CD4-positive, alpha-beta T cell treated with Interferon gamma for 1 hour (primary cell): Measurements from ENCODE around the gene EPC1.

Experiments used
- DNase-seq: peaks from one replicate; pipeline ENCODE4 v3.0.0-alpha.2; 2020

Gene EPC1

DNA sequence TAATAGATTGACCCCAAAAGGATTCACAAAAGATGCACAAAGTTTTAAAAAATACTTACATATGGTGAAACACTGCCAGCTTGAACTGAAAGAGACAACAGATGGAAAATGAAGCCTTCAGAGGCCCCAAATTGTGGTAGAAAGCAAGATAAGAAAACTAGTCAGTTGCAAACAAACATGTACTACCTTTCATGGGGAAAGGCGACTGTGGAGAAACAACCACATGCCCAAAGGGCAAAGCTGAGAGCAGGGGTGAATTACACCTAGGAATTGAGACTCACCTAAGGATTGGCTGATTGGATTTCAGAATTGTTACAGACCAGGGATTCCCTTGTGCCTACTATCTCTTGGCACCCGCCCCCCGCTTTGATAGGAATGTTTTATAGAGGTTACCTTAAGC, 13.1 kb downstream of the EPC1 start:
- DNase-seq, result no peak

DNA sequence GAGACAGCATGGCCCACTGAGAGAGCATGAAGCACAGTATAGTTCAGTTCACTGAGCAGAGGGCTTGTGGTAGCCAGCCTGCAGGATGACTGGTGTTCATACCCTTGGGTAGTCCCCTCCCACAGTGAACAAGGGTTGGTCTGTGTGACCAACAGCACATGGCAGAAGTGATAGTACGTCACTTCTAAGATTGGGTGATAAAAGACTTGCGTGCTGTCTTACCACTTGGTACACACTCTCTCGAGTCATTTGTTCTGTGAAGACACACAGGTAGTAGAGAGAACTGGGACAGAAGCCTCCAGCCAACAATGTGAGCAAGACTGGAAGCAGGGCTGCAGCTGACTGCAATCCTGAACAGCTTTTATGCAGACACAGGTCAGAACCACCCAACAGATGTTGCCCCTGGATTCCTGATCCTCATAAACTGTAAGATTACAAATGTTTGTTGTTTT, 14.6 kb downstream of the EPC1 start:
- peak; percentile 73 for DNase-seq

DNA sequence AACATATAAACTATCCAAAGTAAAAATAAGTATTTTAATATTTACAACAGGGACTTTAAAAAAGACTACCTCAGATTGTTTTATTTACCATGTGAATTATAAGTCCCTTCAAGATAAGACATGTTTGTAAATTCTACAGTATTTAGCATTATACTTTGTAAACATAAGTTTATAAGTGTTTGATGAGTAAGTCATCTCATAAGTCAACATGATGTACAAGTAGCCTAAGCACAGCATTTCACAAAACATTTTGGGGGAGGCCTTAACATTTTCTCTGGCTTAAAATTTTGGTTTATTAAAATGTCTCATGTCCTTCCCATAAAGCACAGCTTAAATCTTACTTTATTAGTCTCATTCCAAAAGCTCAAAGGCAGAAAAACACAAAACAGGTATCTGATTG, 15.4 kb downstream of the EPC1 start:
- DNase-seq, result no peak

DNA sequence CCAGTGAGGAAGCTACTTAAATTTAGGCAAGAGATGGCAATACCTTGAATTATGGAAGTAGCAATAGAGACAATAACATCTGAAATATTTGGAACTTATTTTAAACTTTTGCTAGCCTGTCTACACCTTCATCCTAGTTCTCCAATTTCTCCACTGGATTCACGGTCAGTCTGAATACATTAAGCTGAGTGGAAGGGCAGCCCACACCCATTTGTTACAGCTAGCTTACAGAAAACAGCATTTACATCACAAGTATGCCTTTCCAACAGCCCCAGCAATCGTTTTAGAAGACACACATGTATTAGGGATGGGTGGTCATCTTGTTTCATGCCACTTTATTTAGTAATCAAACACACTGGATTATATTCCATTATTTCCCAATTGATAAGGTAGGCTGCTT, 16.7 kb downstream of the EPC1 start:
- no peak for DNase-seq

DNA sequence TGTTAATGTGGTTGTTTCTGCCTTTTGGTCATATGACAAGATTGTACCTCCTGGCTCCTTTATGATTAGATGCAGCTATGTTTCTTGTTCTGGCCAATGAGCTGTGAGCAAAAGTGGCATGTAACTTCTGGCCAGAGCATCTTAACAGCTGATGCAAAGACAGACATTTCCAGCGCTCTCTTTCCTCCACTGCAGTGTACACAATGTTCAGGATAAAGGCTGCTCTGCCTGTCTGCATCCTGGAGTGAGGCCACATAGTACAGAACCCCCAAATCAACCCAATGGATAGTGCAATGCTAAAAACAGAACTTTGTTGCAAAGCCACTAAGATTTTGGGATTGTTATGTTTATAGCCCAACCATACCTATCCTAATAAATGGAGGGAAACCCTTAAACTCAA, 17.9 kb downstream of the EPC1 start:
- DNase-seq, result no peak

DNA sequence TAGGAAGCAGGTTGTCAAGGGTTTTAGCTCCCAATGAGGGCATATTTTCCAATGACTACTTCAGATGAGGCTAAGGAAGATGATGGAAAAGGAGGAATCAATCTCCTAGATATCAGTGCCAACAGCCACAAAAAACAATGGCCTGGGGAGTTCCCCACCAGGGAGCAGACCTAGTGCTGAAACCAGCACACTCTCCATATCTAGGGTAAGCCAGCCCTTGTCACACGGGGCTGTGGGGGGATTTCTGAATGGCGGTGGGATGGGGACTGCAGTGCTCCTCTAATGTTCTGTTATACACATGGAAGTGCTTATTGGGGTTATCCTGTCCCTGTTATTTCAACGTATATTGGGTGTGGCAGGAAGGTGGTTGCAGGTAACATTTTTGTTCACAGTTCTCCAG, 18.5 kb downstream of the EPC1 start:
- DNase-seq, result no peak

DNA sequence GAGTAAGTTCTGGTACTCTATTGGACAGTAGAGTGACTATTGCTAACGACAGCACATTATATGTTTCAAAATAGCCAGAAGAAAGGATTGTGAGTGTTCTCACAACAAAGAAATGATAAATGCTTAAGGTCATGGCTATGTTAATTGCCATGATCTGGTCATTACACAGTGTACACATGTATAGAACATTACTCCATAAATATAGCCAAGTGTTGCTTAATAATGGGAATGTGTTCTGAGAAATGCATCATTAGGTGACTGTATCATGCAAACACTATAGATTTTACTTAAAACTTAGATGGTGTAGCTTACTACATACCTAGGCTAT, 19.6 kb downstream of the EPC1 start:
- no peak for DNase-seq

DNA sequence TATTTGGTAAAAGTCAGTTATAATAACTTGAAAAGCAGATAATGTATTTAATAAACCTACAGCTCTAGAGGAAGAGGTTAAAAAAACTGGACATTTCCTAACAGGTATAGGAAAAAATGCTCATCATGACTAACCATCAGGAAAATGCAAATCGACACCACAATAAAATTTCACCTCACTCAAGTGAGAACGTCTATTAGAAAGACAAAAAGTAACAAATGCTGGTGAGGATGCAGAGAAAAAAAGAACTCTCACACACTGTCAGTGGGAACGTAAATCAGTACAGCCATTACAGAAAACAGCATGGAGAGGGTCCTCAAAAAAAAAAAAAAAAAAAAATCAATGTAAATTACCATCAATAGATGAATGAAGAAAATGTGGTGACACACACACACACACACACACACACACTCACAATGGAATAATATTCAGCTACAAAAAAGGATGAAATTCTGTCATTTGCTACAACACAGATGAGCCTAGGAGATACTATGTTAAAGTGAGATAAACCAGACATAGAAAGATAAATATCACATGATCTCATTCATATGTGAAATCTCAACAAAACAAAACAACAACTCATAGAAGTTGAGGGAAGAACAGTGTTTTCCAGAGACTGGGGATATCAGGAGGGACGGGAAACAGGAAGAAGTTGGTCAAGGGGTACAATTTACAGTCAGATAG, 20.1 kb downstream of the EPC1 start:
- DNase-seq, result no peak

DNA sequence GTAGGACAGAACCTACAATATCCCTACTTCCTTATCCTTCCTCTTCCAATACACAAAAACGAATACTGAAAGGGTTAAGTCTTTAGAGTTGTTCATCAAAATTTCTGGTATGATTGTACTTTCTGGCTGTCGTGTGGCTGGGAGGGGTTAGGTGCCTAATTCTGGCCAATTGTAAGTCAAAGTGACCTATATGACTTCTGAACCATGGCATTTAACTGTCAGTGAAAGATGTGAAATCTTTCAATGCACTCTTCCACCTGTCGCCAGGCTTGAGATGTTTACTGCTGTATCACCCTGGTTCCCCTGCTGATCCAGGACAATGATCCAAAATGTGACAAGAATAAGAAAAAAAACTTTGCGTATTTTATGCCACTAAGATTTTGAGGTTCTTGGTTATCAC, 20.8 kb downstream of the EPC1 start:
- DNase-seq, result no peak

DNA sequence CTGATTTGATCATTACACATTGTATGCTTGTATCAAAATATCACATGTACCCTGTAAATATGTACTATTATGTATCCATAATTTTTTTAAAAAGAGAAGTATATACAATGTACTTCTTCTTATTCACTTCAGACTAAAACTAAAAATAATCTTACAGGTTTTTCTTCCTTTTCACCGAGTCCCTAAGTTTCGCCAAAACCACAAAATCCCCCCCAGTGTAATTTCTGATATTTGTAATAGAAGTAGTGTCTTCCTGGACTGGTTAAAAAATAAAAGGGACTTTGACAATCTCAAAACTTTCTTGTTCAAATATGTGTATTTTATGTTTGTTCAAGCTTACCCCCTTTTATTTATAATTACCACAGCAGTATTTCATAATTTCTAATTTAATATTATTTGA, 23.9 kb downstream of the EPC1 start:
- no peak for DNase-seq

DNA sequence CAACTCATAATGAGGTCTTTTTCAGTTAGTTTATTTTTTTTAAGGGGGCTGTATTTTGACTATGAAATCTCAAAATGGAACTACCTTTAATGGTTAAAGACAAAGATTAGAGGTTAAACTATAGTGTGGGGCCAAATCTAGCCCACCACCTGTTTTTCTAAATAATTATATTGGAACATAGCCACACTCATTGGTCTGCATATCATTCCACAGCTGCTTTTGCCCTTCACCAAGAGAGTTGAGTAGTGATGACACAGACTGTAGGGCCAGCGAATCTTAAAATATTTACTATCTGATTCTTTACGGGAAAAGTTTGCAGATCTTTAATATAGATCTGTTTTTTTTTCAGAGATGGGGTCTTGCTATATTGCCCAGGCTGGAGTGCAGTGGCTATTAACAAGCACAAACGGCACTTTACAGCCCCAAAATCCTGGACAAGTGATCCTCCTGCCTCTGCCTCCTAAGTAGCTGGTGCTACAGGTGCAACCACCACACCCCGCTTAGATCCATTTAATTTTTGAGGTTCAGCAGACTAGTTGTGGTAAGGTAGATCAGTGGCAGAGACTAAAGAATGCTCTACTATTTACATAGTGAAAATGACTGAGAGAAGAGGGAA, 25.8 kb downstream of the EPC1 start:
- DNase-seq, result no peak

DNA sequence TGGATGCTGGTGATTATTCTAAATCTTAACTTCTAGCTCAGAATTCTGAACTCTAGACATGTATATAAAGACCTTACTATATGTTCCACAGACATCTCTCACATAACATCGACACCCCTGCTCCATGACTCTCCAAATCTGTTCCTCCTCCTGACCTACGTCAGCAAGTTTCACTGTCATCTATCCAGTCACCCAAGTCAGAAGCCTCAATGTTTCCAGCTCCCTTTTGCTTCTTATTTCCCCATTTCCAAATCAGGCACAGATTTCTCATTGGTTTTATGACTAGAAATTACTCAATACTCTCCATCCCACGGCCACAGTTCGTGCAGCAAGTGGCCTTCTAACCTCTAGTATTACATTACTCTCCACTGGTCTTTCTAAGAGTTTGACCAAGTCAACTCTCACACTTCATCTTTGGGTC, 28.5 kb downstream of the EPC1 start:
- peak; percentile 46 for DNase-seq

DNA sequence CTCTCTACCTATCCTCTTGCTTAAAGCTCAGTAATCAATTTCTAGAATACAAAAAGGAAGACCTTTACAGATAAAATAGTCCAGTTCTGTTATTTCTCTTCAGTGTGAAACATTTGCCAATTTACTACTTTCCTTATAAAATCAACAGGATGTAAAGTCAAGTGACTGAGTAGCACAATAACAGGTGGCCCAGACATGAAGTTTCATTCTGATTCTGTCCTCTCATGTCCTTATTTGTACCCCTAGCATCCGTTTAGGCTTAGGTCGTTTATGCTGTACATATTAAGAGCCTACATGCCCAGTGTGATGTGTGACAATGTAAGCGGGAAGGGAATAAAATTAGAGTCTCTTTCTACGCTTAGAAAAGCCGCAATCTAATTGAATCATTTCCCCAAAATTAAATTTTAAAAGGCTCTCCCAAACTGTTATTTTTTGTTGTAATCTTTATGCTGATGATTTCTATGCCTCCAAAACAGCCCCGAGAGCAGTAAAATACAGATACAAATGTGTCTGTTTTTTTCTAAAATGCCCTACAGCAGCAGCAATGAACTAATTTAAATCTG, 29.1 kb downstream of the EPC1 start:
- no peak for DNase-seq

DNA sequence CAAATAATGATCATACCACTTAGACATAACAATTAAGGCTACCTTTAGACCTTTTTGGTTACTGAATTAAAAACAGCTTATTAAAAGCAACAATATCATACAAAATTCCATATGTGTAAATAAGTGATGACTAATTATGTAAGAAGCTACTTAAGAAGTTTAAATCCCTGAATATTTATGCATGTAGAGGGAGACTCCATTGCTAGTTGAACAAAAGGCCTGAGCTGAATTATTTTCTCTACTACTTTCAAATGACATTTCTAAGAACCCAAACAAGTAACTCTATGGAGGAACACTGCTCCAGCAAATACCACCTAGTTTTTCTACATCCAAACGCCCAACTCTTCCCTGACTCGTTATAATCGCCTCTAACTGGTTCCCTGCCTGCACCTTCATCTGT, 31.5 kb downstream of the EPC1 start:
- no peak for DNase-seq

DNA sequence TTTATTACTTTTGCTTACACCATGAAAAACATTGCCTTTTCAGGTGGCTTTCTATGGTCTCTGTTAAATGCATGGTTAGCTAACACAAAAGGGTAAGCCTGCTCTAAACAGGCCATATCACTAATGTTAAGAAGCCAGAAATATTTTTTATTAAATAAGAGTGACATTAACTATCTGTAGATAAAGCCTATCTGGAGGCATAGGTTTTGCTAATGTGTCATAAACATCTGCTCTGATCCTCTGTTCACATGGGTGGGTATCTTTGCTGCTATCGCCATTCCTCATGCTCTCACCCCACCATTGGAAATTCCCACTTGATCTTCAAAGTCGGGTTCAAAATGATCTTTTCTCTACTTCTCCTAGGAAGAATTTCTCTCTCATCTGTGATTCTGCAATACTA, 32.4 kb downstream of the EPC1 start:
- DNase-seq, result no peak

DNA sequence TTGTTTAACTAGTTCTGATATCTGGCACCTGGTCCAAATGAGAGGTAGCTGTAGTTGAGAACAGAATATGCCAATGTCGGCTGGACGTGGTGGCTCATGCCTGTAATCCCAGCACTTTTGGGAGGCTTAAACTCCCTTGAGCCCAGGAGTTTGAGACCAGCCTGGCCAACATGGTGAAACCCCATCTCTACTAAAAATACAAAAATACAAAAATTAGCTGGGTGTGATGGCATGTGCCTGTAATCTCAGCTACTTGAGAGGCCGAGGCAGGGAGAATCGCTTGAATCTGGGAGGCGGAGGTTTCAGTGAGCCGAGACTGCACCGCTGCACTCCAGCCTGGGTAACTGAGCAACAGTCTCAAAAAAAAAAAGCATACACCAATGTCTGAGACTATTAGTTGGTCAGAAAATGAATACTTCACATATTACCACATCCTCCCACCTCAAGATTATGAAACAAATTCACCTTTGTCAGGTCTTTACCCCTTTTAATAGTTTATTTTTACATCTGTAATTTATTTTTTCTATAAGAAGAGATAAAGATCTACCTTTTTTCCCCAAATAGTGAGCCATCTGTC, 38.8 kb downstream of the EPC1 start:
- DNase-seq, result no peak

DNA sequence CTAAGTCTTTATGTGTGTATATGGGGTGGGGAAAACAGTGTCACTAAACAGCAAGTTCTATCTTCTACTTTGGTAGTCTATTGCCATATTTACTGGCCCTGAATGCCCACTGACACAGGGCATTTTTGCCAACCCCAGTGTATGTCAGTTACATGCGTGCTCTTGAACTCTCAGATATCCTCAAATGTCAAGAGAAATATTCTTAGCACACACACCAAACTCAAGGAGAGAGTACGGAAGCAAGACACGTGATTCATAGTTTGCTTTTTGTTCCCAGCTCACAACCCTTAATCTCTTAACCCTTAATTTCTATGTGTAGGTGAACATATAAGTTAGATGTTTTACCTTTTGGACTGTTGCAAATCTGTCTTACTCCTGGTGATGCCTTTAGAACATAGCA, 39.3 kb downstream of the EPC1 start:
- no peak for DNase-seq

DNA sequence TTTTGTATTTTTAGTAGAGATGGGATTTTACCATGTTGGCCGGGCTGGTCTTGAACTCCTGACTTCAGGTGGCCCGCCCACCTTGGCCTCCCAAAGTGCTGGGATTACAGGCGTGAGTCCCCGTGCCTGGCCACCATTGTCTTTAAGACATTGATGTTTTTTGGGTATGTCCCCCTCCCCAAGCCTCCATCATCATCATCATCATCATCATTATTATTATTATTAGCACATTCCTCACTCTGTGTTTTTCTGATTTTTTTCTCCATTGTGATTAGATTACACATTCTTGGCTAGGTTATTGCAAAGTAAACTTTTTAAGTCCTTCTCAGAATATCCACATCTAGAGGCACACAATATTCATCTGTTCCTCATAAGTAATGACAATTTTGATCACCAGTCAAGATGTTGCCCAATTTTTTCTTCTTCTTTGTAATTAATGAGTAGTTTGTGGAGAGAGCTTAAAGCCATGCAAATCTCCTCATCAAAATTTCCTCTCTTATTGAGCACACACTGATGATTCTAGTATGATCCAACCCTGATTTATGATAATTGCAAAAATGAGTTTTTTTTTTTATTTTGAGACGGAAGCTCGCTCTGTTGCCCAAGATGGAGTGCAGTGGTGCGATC, 47.5 kb downstream of the EPC1 start:
- DNase-seq, result no peak

DNA sequence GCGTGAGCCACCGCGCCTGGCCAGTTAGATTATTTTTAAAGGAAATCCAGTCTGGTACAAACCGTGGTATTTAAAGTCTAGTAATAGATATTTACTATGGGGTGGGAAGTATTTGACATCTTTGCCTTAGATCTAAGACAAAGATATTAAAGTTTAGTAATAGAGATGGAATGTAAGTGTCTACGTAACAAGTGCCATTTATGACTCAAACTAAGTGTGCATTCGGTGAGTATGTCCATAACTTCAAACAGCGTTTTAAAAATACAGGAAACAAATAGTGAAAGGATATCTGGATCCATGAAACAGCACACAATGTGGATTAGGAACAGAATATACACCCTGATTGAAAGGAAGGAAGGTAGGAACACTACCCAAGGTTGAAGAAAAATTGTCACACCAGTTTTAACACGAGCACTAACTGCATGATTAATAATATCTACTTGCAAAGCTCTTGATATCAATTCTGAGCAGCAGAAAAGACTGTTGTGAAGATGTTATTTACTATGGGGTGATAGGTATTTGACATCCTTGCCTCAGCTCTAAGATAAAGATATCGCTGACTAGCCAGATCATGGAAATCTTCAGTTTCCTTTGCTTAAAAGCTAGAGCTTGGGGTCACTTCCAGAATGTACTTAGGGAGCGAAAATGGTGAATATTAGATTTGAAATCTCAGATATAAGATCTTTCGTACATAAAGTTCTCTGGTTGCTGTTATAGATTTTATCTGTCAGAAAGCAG, 48.7 kb downstream of the EPC1 start:
- DNase-seq, result no peak

DNA sequence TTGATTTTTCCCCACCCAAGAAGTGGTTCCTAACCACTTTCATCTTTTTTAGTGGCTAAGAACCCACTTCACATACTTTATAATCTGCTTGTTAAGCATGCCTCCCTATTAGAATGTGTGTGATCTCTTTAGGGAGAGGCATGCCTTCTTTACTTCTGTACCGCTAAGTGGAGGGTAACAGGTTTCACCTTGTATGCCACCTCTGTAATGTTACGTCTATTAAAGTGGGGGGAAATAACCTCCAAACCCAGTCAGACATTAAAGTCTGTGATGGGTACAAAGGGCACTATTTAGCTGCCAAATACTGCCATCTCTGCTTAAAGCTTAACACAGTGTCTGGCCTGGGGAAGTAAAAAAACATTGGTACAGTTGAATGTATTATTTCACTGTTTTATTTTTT, 51.9 kb downstream of the EPC1 start:
- no peak for DNase-seq

DNA sequence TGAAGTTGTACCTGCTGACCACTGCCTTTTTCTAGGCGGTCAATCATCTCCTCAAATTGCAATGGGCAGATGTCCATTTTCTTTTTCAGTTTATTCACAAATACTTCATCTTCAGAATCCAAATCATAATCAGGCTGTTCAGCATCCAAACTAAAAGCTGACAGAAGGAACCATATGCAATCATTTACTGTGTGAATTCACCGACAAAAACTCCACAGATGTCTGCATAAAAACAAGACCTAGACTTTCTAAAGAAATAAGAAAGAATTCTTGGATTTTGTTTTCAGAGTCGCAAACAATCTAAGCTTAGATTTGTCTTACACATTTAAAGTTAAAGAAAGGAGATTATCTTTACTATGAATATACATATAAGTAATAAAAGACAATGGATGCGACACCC, 53.4 kb downstream of the EPC1 start:
- no peak for DNase-seq

DNA sequence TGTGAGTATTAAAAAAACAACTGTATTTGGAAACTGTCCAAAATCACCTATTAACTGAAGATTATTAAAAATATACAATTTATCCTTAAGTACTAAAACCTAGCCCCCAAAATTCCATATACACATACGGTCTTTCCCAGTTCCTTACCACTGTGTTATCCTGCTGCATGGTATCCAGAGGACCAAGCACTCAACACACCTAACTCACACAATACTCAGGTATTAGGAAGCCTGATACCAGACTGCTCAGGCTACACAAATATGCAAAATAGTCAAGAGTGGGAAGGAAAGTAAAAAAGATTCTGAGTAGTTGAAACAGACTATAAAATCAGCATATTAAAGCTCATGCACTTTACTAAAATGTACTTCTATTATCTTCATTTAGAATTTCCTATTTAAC, 67.2 kb downstream of the EPC1 start:
- DNase-seq, result no peak

DNA sequence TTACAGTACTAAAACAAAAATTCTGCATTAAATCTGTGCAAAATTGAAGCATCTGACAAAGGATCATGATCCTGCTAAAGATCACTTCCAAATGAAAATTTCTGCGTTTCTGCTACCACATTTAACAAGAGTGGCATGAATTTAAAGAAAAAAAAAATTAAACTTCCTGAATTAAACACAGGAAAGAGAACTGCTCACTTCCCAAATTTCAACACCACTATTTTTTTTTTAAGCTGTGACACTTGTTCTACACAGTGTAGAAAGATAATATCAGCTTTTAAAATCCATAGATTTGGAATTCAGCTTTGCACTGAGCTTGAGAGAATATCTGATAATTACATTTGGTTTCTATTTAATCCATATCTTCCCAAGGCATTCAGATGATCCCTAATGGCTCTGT, 73.6 kb downstream of the EPC1 start:
- no peak for DNase-seq
